Bone marrow (tissue), 2 donors: ENCODE data around the gene TIGAR.

ENCODE experiments used
- DNase-seq, 2 donors: peaks; one replicate each; lab custom pipeline; 2025; lab: John Stamatoyannopoulos, UW

The TIGAR gene

GRCh38 chr12:4320853-4321701 lies at the start of gene TIGAR:
Gene TIGAR, plus strand, starts transcription at chr12:4321213. Its CDS starts 59 bp downstream, at chr12:4321272.
- peak; percentile 77 to 88 for DNase-seq

DNA sequence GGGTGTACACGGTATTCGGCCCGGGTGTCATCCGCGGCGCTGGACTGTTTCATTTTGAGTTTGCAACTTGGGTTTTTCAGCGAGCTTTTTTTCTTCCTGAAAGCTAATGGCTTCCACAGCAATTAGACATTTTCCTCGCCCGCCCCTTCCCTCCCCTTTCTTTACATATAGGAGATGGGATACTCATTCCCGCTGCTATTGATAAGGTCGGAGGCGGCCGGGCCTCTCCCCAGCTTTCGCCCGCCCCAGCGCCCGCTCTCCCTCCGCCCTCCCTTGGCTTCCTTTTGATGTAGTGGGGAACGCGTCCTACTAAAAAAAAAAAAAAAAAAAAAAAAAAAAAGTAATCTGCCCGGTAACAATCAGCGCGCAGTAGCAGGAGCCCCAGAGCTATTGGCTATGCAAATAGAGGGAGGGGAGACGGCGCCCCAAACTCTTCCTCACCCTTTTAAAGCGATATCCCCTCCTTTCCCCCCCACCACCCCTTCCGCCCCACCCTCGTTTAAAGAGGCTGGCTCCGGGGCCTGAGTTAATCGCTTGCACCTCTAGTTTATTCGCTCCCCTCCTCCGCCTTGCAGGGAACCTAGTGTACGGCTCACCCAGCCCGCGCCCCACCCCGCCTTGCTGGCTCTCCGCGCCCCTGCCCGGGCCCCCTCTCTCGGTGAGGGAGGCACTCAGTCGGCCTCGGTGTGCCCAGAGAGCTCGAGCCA lies 49.1 kb upstream of the TIGAR start:
- peak; percentile 54 to 81 for DNase-seq

GRCh38 chr12:4272424-4273272 lies 48.4 kb upstream of the TIGAR start:
- DNase-seq, result peak in 1 of 2 donors; percentile 40

DNA sequence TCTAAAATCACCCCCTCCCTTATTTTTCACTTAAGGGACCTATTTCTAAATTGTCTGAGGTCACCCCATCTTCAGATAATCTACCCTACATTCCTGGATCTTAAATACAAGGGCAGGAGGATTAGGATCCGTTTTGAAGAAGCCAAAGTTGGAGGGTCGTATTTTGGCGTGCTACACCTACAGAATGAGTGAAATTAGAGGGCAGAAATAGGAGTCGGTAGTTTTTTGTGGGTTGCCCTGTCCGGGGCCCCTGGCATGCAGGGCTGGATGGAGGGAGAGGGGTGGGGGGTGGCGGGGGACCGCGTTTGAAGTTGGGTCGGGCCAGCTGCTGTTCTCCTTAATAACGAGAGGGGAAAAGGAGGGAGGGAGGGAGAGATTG lies 47.8 kb upstream of the TIGAR start:
- no peak for DNase-seq

DNA sequence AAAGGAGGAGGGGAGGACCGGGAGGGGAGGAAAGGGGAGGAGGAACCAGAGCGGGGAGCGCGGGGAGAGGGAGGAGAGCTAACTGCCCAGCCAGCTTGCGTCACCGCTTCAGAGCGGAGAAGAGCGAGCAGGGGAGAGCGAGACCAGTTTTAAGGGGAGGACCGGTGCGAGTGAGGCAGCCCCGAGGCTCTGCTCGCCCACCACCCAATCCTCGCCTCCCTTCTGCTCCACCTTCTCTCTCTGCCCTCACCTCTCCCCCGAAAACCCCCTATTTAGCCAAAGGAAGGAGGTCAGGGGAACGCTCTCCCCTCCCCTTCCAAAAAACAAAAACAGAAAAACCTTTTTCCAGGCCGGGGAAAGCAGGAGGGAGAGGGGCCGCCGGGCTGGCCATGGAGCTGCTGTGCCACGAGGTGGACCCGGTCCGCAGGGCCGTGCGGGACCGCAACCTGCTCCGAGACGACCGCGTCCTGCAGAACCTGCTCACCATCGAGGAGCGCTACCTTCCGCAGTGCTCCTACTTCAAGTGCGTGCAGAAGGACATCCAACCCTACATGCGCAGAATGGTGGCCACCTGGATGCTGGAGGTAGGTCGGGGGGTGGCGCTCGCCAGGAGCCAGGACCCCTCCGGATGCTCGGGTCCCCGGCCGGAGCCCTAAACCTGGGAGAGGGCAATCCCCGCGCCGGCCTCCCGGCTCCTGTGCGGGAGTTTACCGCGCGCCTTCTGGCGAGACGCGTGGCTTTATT lies 47.2 kb upstream of the TIGAR start, which contains the start of gene CCND2:
TSS of gene CCND2 (plus strand) at position 111 of the 744 bp plus-strand sequence. CDS start at position 390, 279 bp downstream.
- DNase-seq, result peak; percentile 38 to 74

DNA sequence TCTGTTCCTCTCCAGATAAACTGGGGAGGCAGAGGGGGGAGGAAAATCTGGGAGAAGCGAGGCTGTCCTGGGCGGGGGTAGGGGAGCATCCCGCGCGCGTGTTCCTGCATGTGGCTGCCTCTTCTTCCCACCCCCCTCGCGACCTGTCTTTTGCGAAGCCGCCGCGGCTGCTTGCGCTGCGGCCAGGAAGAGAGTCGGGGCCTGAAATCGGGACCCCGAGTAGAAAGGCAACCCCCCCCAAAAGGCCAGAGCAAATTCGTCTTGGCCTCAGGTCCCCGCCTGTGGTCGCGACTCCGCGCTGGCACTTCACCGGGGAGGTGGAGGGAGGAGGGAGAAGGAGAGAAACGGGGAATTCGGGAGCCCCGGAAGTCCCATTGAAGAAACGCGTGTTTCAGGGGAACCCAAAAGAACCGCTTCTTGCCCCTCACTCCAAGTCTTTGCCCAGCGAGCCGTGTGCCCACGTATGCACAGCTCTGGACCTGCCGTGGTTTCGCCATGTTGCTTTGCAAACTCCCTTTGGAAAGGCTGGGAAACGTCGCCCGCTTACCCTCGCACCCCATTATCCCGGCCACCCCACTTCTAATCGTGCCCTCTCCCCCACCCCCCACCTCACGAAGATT lies 46.5 kb upstream of the TIGAR start:
- DNase-seq, result no peak

DNA sequence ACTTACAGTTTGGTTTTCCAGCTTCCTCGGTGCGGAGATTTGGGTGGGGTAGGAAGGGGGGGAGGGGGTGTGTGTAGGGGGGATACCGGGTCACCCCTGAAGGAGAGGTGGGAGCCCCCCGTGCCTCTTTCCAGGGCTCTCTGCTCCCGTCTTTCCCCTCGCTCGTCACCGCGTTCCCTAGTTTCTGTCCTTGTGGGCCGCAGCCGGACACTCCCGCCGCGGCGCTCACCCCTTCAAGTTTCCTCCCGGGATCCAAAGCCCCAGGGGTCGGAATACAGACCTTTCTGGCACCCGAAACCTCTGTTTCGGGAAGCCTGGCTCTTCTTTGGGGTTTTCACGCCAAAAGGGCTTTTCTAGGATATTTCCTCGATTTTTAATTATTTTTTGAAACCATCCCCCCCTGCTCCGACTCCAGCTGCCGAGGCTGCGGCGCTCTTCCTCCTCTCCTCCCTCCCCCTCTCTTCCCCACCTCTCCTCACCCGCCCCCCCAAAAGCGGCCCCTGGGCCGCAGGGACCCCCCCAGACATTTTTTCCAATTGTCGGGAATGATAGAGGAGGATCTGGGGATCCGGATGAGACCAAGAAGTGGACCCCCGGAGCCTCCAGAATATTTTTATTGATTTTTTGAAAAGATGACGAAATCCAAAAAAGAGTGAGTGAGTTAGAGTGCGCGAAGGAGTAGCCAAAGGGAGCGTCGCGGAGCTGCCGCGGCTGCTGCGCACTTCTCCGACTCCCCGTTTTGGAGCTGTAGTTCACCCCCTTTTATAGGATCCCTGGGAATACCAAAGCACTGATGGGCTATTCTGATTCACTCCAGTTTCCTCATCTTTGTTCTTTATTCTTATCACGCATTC lies 45.8 kb upstream of the TIGAR start:
- DNase-seq, result peak in 1 of 2 donors; percentile 17

GRCh38 chr12:4275870-4276301 lies 45.1 kb upstream of the TIGAR start:
- DNase-seq, result no peak

DNA sequence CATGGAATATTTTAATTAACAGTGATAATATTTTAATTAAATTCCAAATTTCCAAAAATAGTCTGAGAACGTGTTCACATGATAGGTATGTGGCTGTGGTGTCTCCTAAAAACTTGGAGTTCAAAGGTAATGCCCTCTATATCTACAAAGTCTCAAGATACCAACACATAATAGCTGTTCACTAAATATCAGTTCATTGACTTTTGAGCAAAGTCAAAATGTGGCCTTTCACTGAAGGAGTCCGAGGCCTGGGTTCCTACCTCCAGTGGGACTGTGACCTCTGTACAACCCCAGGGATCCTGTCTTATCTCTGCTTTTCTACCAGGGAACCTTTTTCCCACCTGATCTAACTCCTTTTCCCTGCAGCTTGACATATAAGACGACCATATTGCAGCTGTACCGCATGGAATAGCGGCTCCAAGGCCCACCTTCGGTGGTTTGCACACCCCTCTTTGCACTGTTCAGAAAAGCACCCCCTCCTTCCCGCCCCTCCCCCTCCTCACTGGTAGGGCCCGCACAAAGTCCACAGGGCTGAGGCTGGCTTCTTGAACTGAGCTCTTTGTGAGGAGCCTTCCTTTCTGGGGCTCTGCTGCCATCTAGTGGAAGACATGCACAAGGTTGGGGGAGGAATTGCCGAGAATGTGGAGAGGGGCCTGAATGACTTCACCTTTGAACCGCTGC lies 44.3 kb upstream of the TIGAR start:
- DNase-seq, result peak; percentile 45 to 80

- no peak for DNase-seq
Measured at GRCh38 chr12:4277205-4277543, 43.8 kb upstream of the TIGAR start.

GRCh38 chr12:4277857-4278256 lies 43.2 kb upstream of the TIGAR start:
- DNase-seq, result no peak

GRCh38 chr12:4278329-4279197 lies 42.5 kb upstream of the TIGAR start:
- DNase-seq, result peak in 1 of 2 donors; percentile 23

DNA sequence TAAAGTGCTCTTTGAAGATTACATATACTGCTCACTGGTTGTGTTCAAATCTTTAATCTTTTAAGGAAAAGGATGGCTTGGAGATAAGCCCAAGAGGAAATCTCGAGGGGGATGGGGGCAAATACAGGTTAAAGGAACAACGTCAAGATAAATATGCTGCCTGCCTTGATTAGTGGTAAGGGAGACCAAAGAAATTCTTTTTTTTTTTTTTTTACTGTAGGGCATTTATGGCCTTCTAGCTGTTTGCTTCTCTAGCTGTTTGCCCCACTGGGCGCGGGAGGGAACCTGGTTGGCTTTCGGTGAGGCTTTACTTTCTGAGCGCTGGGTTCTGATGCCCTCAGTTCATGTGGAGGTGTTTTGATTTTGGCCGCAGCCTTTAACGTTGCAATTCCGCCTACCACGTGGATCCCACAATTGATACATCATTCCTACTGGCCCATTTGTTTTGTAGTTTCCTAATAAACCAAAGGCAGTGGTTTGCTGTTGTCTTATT lies 41.8 kb upstream of the TIGAR start:
- no peak for DNase-seq

DNA sequence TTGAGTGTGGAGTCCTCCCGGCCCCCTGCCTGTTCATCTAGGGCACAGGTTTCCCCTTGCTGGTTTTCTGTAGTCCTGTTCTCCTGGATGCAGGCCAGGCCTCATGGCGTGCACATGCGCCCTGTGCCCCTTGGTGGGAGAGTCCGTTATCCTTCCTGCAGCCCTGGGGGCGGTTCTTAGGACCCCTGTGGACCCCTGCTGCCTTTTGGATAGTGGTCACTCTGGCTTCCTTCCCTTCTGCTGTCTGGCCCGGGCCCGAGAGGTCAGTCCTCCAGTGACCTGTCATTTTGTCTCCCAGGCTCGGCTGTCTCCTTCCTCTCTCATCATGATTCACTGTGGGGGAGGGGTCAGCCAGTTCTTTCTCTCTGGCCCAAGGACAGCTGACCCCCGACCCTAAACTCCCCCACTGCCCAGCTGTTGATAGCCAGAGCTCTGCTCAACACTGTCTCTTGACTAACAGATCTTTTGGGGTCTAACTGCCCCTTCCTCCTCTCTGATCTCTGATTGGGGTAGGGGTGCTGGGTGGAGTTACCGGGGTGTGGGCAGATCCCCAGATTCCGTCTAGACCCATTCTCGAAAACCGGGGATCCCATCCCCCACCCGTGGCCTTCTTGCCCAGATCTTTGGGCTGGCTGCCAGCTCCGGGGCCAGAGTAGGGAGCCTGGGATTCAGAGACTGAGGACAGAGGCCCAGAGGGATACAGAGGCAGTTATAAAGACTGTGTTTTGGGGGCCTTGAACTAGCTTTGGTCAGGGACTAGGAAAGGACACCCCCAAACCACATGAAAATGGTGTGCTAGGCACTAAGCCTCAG lies 40.5 kb upstream of the TIGAR start:
- no peak for DNase-seq

GRCh38 chr12:4281173-4281654 lies 39.8 kb upstream of the TIGAR start:
- no peak for DNase-seq

DNA sequence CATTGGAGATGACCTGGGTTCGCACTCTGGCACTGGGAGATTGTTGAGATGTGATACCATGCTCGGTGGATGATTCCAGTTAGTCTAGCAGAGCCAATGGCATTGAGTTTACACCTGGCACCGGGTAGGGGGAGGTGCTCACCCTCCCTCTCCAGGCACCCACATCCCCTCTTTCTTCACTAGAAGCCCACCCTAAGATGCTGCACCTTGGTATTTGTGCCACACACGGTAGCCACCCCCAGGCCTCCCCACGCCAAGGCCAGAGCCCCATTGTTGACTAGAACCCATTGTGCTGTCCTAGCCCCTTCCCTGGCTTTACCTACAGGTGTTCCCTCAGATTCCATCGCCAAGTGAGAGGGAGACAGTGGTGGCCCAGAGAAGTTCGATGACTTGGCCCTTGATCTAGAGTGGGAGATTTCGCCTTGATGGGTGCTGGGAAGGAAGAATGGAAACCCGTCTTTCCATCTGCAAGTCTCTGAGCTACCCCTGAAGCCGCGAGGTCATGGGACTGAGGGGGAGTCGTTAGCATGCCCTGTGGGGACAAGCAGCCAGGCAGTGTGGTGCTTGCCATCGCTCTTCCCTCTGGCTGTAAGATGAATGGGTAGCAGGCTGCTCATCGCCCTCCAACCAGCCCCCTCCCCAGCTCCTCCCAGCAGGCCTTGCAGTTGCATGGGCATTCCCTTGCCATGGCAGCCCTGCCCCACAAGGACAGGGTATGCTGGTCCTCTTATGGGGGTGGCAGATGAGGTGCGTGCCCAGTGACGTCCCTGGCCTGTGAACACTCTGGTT lies 38.7 kb upstream of the TIGAR start:
- no peak for DNase-seq
